GM21360 (cell line): ENCODE data around the gene CSTF1.

ENCODE experiments used
- ATAC-seq: cut with Tn5 transposase; IDR thresholded peaks from one replicate; pipeline ENCODE4 v1.9.1; 2021; ENCODE audit warnings: mild to moderate bottlenecking, moderate library complexity; ENCODE audit not compliant: unreplicated experiment

The CSTF1 gene

DNA sequence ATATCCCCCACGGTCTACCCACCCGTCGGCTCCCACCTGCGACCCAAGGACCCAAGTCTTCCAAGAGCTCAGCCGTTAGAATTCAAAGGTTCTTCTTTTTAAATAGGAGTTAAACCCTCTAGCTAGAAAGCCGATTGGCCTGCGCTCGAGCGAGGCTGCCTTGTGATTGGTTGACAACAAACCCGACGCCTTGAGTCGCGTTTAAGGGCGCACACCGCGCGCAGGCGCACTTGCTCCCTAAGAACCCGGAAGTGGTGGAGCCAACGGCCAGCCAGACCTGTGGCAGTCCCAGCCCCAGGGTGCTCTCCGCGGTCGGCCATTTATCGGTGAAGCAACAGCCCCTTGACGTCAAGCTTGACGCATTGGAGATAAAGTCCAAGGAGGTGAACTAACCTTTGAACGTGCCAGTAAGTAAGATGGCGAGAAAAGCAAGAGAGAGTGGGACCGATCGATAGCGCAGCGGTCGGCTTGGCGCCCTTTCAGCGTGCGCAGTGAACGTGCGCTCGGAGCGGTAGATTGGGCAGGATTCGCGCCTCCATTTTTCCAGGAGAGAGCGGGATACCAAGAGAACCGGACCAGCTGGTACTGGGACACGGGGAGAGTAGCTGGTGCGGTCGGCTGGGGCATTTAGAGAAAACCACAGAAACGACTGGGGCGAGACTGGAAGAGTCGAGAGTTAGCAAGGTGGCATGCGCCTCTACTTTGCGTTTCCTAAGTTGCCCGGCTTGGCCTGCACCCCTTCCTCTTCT is at the start of gene CSTF1, which contains the start of gene AURKA:
CSTF1 (plus strand) TSS at position 514 of the 749 bp plus-strand sequence. CDS start 2,908 bp downstream, outside the sequence.
AURKA (minus strand) TSS at position 84 of the 749 bp plus-strand sequence. CDS start 4,018 bp downstream, outside the sequence.
- ATAC-seq: peak; percentile 94

DNA sequence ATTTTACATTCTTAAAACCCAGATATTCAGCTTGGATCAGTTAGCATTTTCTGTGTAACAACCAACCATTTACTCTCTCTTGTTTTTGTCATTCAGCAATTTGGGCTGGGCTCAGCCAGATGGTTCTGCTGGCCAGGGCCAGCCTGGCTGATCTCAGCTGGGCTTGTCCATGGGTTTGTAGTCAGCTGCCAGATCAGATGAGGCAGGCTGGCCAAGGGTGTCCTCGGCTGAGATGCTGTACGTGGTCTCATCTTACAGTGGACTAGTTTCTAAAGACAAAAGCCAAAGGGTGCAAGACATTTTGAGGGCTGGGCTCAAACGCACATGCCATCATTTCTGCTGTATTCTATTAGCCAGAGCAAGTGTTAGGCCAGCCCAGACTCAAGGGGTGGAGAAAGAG is 49.7 kb upstream of the CSTF1 start:
- ATAC-seq: no peak

GRCh38 chr20:56343861-56344381 is 48.5 kb upstream of the CSTF1 start:
- peak; percentile 75 for ATAC-seq

DNA sequence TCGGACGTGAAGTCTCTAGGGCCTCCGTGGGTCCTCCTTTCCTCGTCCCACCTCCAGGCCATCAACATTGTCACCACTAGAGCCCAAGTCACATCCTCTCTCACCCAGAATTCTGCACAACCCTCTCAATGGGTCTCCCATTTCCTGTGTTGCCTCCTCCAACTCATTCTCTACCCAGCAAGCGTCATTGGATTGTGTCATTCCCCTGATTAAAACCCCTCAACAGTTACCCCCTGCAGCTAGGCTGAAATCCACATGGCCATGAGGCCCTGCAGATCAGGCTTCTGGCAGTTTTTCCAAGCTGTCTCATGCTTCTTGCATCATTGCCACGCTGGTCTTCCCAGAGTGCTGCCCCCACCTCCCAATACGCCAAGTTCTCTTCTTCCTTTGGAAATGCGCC is 46.5 kb upstream of the CSTF1 start:
- no peak for ATAC-seq

DNA sequence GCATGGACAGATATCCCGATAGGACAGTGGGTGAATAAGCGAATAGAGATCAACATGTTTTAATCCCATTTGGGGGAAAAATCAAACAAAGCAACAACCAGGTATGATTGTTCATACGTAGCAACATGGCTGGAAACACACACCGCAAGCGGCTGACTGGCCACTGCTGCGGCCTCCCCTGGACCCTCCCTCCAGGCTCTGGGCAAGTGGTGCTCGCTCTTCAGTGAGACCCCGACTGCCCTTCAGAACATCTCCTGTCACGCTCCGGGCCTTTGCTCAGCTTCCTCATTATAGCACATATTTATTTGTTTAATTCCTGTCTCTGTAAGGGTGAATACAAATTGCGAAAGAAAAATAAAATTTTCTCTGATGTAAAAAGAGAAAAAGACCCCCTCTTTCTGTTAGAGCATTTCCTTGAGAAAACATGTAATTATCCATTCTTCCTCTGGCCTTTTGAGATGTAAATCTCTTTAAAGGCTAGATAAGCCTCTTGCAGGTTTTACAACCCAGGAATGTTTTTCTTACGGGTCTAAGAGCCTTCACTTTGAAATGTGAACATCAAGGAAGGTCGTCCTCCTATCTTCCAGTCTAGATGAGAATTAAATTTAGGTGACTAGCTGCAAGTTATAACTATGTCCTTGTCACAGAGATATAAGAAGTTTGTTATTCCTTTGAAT is 44.7 kb upstream of the CSTF1 start:
- no peak for ATAC-seq

- no peak for ATAC-seq
Measured at GRCh38 chr20:56348305-56348693, 44.1 kb upstream of the CSTF1 start.

DNA sequence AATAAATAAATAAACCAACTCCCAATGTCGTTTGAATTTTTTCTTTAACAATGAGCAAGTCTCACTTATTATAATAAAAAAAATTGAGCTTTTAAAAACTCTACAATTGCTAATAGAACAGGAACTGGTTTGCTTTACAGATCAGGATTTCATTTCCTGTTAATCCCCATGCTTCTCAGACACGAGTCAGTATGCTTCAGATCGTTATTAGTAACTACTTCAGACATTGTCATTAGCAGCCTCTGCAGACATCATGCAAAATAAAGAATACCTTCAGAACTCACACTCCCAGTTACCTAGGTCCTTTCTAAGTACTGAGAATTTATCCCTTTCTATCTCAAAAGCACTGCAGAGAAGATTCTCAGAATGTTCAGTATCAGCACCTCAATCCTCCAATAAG is 43.7 kb upstream of the CSTF1 start:
- ATAC-seq: no peak

- ATAC-seq: no peak
Measured at GRCh38 chr20:56350842-56351241, 41.6 kb upstream of the CSTF1 start.

GRCh38 chr20:56352345-56353055 is 39.9 kb upstream of the CSTF1 start:
- ATAC-seq: no peak

GRCh38 chr20:56353356-56353755 is 39.1 kb upstream of the CSTF1 start:
- no peak for ATAC-seq

GRCh38 chr20:56358070-56358469 is 34.4 kb upstream of the CSTF1 start:
- no peak for ATAC-seq

GRCh38 chr20:56358600-56359211 is 33.7 kb upstream of the CSTF1 start, which contains the start of gene FAM210B:
FAM210B (plus strand) TSS chr20:56358974; CDS start chr20:56359006, 32 bp downstream.
- ATAC-seq: peak; percentile 98

- no peak for ATAC-seq
Measured at GRCh38 chr20:56359212-56360132, 33.0 kb upstream of the CSTF1 start.

DNA sequence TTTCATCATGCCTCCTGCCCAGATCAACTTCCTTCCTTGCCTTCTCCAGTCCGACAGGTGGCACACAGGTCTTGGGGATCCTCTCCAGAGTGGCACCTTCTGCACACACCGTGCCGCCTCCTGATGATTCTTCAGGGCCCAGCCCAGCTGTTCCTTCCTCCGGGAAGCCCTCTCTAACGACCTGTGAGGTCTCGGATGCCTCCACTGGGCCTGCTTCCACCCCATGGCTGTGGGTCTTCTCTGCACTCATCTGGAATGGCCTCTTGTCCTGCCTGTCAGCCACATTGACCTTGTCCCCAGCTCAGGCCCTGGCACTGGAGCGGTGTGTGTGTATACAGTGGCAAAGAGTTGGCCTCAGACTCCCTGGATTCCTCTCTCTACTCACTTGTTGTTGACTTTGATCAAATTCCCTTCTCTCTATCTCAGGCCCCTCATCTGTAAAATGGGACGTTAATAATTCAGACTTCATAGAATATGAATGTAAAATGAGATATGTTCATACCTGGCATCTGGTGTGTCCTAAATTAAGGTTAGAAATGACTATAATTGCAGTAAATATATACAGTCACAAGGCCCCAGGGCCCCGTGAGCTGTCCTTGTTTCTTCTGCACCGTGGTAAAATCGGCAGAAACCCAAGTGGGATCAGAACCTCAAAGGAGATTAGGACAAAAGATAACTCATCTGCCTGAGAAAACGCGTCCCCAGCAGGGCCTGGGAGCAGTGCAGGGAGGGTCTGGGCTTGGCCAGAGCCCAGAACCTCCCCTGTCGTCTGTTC is 32.1 kb upstream of the CSTF1 start:
- no peak for ATAC-seq

DNA sequence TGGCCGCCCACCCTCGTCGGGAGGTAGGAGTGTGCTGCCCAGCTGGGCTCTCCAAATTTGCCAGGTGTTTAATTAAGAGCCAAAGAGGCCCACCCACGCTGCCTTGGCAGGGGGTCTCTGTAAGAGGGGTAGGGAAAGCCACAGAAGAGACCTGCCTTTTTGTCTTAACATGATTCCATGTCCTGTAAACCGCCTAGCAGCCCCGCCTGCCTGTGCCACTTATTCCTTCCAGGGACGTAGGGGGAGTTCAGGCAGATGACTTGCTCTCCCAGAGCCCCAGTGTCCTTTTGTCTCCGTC is 31.6 kb upstream of the CSTF1 start:
- ATAC-seq: no peak

GRCh38 chr20:56361900-56362299 is 30.5 kb upstream of the CSTF1 start:
- no peak for ATAC-seq

DNA sequence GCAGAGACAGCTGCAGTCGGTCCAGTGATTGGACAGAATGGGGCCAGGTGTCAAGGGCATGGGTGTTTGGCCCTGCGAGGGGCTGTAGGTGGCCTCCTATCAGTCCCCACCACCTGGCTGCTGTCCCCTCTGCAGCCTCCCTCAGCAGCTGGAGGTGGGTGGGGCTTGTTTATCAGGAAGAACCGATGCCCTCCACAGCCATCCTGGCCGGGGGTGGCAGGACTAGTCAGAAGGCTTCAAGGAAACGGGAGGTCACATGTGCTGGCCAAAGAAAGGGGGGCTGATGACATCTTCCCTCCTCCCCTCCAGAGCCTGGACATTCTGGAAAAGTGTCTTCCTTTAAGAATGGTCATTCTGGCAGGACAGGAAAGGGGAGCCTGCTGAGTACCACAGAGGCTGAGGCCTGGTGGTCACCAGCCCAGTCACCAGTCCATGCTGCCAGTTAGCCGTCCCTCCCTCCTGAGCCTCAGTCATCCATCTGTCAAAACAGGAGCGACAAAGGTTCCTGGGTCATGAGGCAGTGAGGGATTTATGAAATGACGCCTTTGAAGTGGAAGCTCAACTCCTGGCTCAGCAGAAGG is 29.5 kb upstream of the CSTF1 start:
- no peak for ATAC-seq

DNA sequence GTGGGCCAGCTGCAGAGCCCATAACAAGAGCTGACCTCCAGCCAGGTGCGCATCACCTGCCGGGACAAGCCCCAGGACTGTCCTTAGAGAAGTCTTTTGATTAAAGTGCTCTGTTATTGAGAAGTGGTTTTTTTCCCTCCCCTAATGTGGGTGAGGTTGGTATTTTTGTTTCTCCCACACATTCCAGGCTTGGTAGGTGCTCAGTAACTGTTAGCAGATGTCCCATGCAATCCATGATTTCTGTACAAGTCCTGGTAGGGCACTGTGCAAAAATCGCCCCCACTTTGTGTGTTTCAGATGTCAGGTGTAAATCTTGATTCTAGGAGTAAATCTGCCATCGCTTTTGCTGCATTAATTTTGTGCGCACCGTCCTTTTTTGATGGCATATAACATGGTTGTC is 29.0 kb upstream of the CSTF1 start:
- ATAC-seq: no peak
